Stomach (tissue), 9 donors: ENCODE measurements around the gene HOXD4. TPM values are rescaled to one million over a fixed set of nuclear protein-coding genes. Genes with fewer than 3 reads are reported as not detected.

Experiments used
- DNase-seq, 2 donors: peaks; one replicate each; pipeline versions ENCODE4 v3.0.0 to v3.0.0-alpha.2; 2013 to 2019
- H3K27ac ChIP-seq, 5 donors: fragments of 200-600 bp in 4 of 5; sonication (generic) in 4 of 5; one replicate each; pipeline ENCODE4 v1.5.1; 2013 to 2019; ENCODE audit warnings: mild to moderate bottlenecking in 1 of 5, moderate library complexity in 1 of 5
- H3K27me3 ChIP-seq, 3 donors: fragments of 200-600 bp; sonication (generic); one replicate each; pipeline ENCODE4 v1.5.1; 2017 to 2019; ENCODE audit warnings: mixed run types in 1 of 3
- H3K36me3 ChIP-seq, 4 donors: fragments of 200-600 bp; sonication (generic); 1 replicate in 3 of 4; 2 replicates in 1 of 4; pipeline ENCODE4 v1.5.1; 2016 to 2019
- H3K4me1 ChIP-seq, 4 donors: fragments of 200-600 bp; sonication (generic); one replicate each; pipeline ENCODE4 v1.5.1; 2016 to 2019
- H3K4me3 ChIP-seq, 4 donors: fragments of 200-600 bp; sonication (generic) in 3 of 4; one replicate each; pipeline ENCODE4 v1.5.1; 2016 to 2019; ENCODE audit warnings: mild to moderate bottlenecking in 1 of 4
- H3K9me3 ChIP-seq, 4 donors: fragments of 200-600 bp; sonication (generic); one replicate each; pipeline ENCODE4 v1.5.1; 2016 to 2019
- CTCF ChIP-seq, 7 experiments: fragments of 450-650 bp in 4 of 7; fragments of 200-600 bp in 3 of 7; sonication (generic) in 3 of 7; IDR thresholded peaks; one replicate each; pipeline ENCODE4 v1.5.1; 2016 to 2019; ENCODE audit warnings: antibody characterized with exemption in 7 of 7, control low read depth in 2 of 7, mild to moderate bottlenecking in 1 of 7
- EP300 ChIP-seq: sonication (generic); formaldehyde crosslinking; IDR thresholded peaks from one replicate; pipeline ENCODE4 v1.6.1; 2017; ENCODE audit warnings: antibody characterized with exemption
- POLR2A ChIP-seq, 4 donors: fragments of 450-650 bp; IDR thresholded peaks; one replicate each; pipeline ENCODE4 v1.6.1; 2016; ENCODE audit warnings: antibody characterized with exemption in 4 of 4, control low read depth in 2 of 4, mild to moderate bottlenecking in 1 of 4, moderate library complexity in 1 of 4
- POLR2AphosphoS5 ChIP-seq, 3 donors: sonication (generic); formaldehyde crosslinking; IDR thresholded peaks; one replicate each; pipeline ENCODE4 v1.6.1; 2016; ENCODE audit warnings: antibody characterized with exemption in 3 of 3
- WGBS, 5 donors: extraction: QIAGEN DNeasy Blood & Tissue Kit in 3 of 5; methylation state at CpG; one replicate each; pipeline versions ENCODE4 v1.1.5 to v1.1.7; 2013 to 2018; 5-methylcytosine and 5-hydroxymethylcytosine counted together
- intact Hi-C: fragments of 100-400 bp; cut with DNase I; formaldehyde crosslinking; loops from one replicate; pipeline ENCODE4 v1.15.1; 2023; ENCODE audit warnings: low total_unique reads
- polyA plus RNA-seq, 3 donors: library from polyadenylated mRNA; stranded (reverse); fragments of 200-250 nt; gene quantifications; one replicate each; pipeline ENCODE4 v1.2.3, GENCODE V29; 2013
- total RNA-seq, 5 donors: library from RNA; depleted of rRNA; stranded (reverse); fragments of >200 nt; gene quantifications; one replicate each; pipeline versions ENCODE4 v1.1.0 to v1.2.3, GENCODE V29; 2014 to 2016
- donor health status: healthy with polysubstance abuse.
- donor health status: Bipolar disorder and iron deficiency.
- donor health status: healthy.

The HOXD4 gene
- total and polyA plus RNA-seq, 8 donors: 0.25 to 9.6 (median 1.6) TPM; not detected in 4

- 10 to 15% (median 10%) methylated on average over 11 of the region's 11 CpGs for WGBS, 5 donors
- no peak overlapping the region for H3K27ac ChIP-seq
- no peak for DNase-seq
- no peaks in the 10 kb centered on the region for H3K36me3 ChIP-seq
- H3K27me3 ChIP-seq: peaks cover 55 to 100% (median 95%) of the 10 kb centered on the region in 3 donors
- TF ChIP-seq CTCF (IDR thresholded peaks at IDR 0.05) (no peak), POLR2A (IDR thresholded peaks at IDR 0.05) (no peak), POLR2AphosphoS5 (IDR thresholded peaks at IDR 0.05) (no peak), EP300 (no peak)
- intact Hi-C loops: no loop called here
- no peak overlapping the region for H3K4me3 ChIP-seq
- H3K9me3 ChIP-seq: peaks cover 0 to 17% (median 6%) of the 10 kb centered on the region in 4 donors
- peaks cover 8 to 22% (median 11%) of the 10 kb centered on the region in 4 donors for H3K4me1 ChIP-seq
These were observed 33.5 kb upstream of the HOXD4 start for GRCh38 chr2:176117823-176118371.

GRCh38 chr2:176118601-176119339 lies 32.6 kb upstream of the HOXD4 start:
- peaks cover 58 to 100% (median 95%) of the 10 kb centered on the region in 3 donors for H3K27me3 ChIP-seq
- DNase-seq: no peak
- peaks cover 11 to 30% (median 18%) of the 10 kb centered on the region in 4 donors for H3K4me1 ChIP-seq
- H3K4me3 ChIP-seq: no peak overlapping the region
- no peaks in the 10 kb centered on the region for H3K36me3 ChIP-seq
- intact Hi-C loops: no loop called here
- WGBS, 5 donors: 10 to 12% (median 11%) methylated on average over 24 of the region's 24 CpGs
- H3K27ac ChIP-seq: no peak overlapping the region
- H3K9me3 ChIP-seq: peaks cover 0 to 23% (median 6%) of the 10 kb centered on the region in 4 donors
- TF ChIP-seq POLR2AphosphoS5 (IDR thresholded peaks at IDR 0.05) (no peak), CTCF (IDR thresholded peaks at IDR 0.05) (no peak), EP300 (no peak), POLR2A (IDR thresholded peaks at IDR 0.05) (no peak)

- Histone ChIP-seq H3K27me3 (peaks cover 65 to 100% (median 97%) of the 10 kb centered on the region in 3 donors), H3K4me1 (peaks cover 11 to 33% (median 20%) of the 10 kb centered on the region in 4 donors), H3K4me3 (no peak overlapping the region), H3K9me3 (peaks cover 0 to 23% (median 6%) of the 10 kb centered on the region in 4 donors), H3K36me3 (no peaks in the 10 kb centered on the region), H3K27ac (no peak overlapping the region)
- no peak for DNase-seq
- intact Hi-C loops: loop anchor here (10.0 kb wide), 1 partner anchor 534 kb away; no protein-coding TSS in a partner anchor
- 12 to 18% (median 17%) methylated on average over 13 of the region's 13 CpGs for WGBS, 5 donors
- TF ChIP-seq POLR2AphosphoS5 (IDR thresholded peaks at IDR 0.05) (no peak), CTCF (IDR thresholded peaks at IDR 0.05) (no peak), POLR2A (IDR thresholded peaks at IDR 0.05) (no peak), EP300 (no peak)
These were observed 30.8 kb upstream of the HOXD4 start for GRCh38 chr2:176120364-176121189.
